22Rv1 (cell line): Measurements from ENCODE around the gene WDR5.

Source experiments
- CTCF ChIP-seq: fragments of 450-650 bp; IDR thresholded peaks from 2 replicates; pipeline ENCODE4 v1.5.1; 2017; ENCODE audit warnings: mild to moderate bottlenecking
- ZFX ChIP-seq: fragments of 450-650 bp; IDR thresholded peaks from 2 replicates; pipeline ENCODE4 v1.6.1; 2017; ENCODE audit warnings: antibody characterized with exemption, borderline replicate concordance

- no peak for TF ChIP-seq CTCF
- TF ChIP-seq ZFX, result no peak
These were observed 30.5 kb downstream of the WDR5 start for GRCh38 chr9:134166374-134166773.
